CD4-positive, alpha-beta T cell treated with Interleukin-10 for 1 hour (primary cell): Measurements from ENCODE around the gene NTN3.

ENCODE experiments used
- DNase-seq: peaks from one replicate; pipeline ENCODE4 v3.0.0-alpha.2; 2020

The NTN3 gene

GRCh38 chr16:2480948-2481347 is 9.9 kb downstream of the NTN3 start:
- no peak for DNase-seq

- no peak for DNase-seq
Observed at GRCh38 chr16:2481676-2482075, 10.6 kb downstream of the NTN3 start.

GRCh38 chr16:2482249-2482648 is 11.2 kb downstream of the NTN3 start:
- DNase-seq, result no peak

GRCh38 chr16:2482708-2483534 is 11.8 kb downstream of the NTN3 start:
- DNase-seq, result no peak

GRCh38 chr16:2483939-2484897 is 13.1 kb downstream of the NTN3 start:
- DNase-seq, result no peak

GRCh38 chr16:2484898-2485508 is 13.9 kb downstream of the NTN3 start:
- no peak for DNase-seq

- no peak for DNase-seq
Observed at GRCh38 chr16:2485811-2486507, 14.9 kb downstream of the NTN3 start.

GRCh38 chr16:2486645-2487516 is 15.8 kb downstream of the NTN3 start:
- DNase-seq, result peak; percentile 88

- DNase-seq, result no peak
Observed at GRCh38 chr16:2487517-2487842, 16.4 kb downstream of the NTN3 start.

- no peak for DNase-seq
Observed at GRCh38 chr16:2487903-2488531, 16.9 kb downstream of the NTN3 start.

- DNase-seq, result no peak
Observed at GRCh38 chr16:2489581-2489980, 18.5 kb downstream of the NTN3 start.

GRCh38 chr16:2490190-2491105 is 19.4 kb downstream of the NTN3 start:
- DNase-seq, result no peak

- no peak for DNase-seq
Observed at GRCh38 chr16:2492292-2492691, 21.2 kb downstream of the NTN3 start.

GRCh38 chr16:2493605-2494004 is 22.5 kb downstream of the NTN3 start:
- DNase-seq, result no peak

GRCh38 chr16:2494616-2495015 is 23.5 kb downstream of the NTN3 start:
- DNase-seq, result no peak

- DNase-seq, result no peak
Observed at GRCh38 chr16:2495041-2495440, 23.9 kb downstream of the NTN3 start.

- no peak for DNase-seq
Observed at GRCh38 chr16:2496223-2497115, 25.4 kb downstream of the NTN3 start.

GRCh38 chr16:2497116-2497630 is 26.1 kb downstream of the NTN3 start:
- no peak for DNase-seq
